ENCODE results near the gene WFDC12.
A peak's percentile ranks its signal among the peaks of the same experiment; 100 is the strongest.

The WFDC12 gene

GRCh38 chr20:45115386-45115774 is 8.9 kb downstream of the WFDC12 start:
- DNase-seq (ENCODE audit: low read depth): no peak

GRCh38 chr20:45114465-45115385 is 9.5 kb downstream of the WFDC12 start, which contains the start of gene WFDC5:
Gene WFDC5 (minus strand): TSS chr20:45115174. CDS start chr20:45115083, 91 bp downstream.
- DNase-seq (ENCODE audit: low read depth): no peak

- no peak for DNase-seq (ENCODE audit: low read depth)
Observed at GRCh38 chr20:45113865-45114264, 10.4 kb downstream of the WFDC12 start.

- DNase-seq (ENCODE audit: low read depth): no peak
Observed at GRCh38 chr20:45112754-45113153, 11.5 kb downstream of the WFDC12 start.

- DNase-seq (ENCODE audit: low read depth): no peak
Observed at GRCh38 chr20:45111799-45112471, 12.3 kb downstream of the WFDC12 start.

- no peak for DNase-seq (ENCODE audit: low read depth)
Observed at GRCh38 chr20:45111285-45111684, 13.0 kb downstream of the WFDC12 start.

- DNase-seq (ENCODE audit: low read depth): no peak
Observed at GRCh38 chr20:45110301-45110700, 14.0 kb downstream of the WFDC12 start.

- DNase-seq (ENCODE audit: low read depth): no peak
Observed at GRCh38 chr20:45109634-45110033, 14.6 kb downstream of the WFDC12 start.

GRCh38 chr20:45105317-45105716 is 18.9 kb downstream of the WFDC12 start:
- DNase-seq (ENCODE audit: low read depth): no peak

GRCh38 chr20:45104786-45105185 is 19.5 kb downstream of the WFDC12 start:
- DNase-seq (ENCODE audit: low read depth): no peak

- DNase-seq (ENCODE audit: low read depth): no peak
Observed at GRCh38 chr20:45103072-45103471, 21.2 kb downstream of the WFDC12 start.

GRCh38 chr20:45101333-45101850 is 22.9 kb downstream of the WFDC12 start:
- no peak for DNase-seq (ENCODE audit: low read depth)

- no peak for DNase-seq (ENCODE audit: low read depth)
Observed at GRCh38 chr20:45100563-45101245, 23.6 kb downstream of the WFDC12 start, which contains the start of gene KCNS1. Gene KCNS1 (minus strand): TSS chr20:45101127. CDS start chr20:45099236, 1,891 bp downstream.

- no peak for DNase-seq (ENCODE audit: low read depth)
Observed at GRCh38 chr20:45098103-45098773, 26.0 kb downstream of the WFDC12 start.

- no peak for DNase-seq (ENCODE audit: low read depth)
Observed at GRCh38 chr20:45097485-45098102, 26.7 kb downstream of the WFDC12 start.

- no peak for DNase-seq (ENCODE audit: low read depth)
Observed at GRCh38 chr20:45096781-45097180, 27.5 kb downstream of the WFDC12 start.

GRCh38 chr20:45095805-45096238 is 28.4 kb downstream of the WFDC12 start:
- peak; percentile 12 for DNase-seq (ENCODE audit: low read depth)

- DNase-seq (ENCODE audit: low read depth): no peak
Observed at GRCh38 chr20:45094864-45095574, 29.2 kb downstream of the WFDC12 start.

- DNase-seq (ENCODE audit: low read depth): no peak
Observed at GRCh38 chr20:45094201-45094600, 30.1 kb downstream of the WFDC12 start.

GRCh38 chr20:45092898-45093297 is 31.4 kb downstream of the WFDC12 start:
- no peak for DNase-seq (ENCODE audit: low read depth)
